Vagina (tissue), 2 donors: ENCODE measurements around the gene KCP.

Experiments used
- POLR2A ChIP-seq, 2 donors: fragments of 450-650 bp; IDR thresholded peaks; one replicate each; pipeline ENCODE4 v1.6.1; 2017; ENCODE audit warnings: antibody characterized with exemption in 2 of 2, mild to moderate bottlenecking in 2 of 2, moderate library complexity in 2 of 2
- TF ChIP-seq, protein P1 (sequence below), 3 experiments: fragments of 450-650 bp in 2 of 3; fragments of 200-600 bp in 1 of 3; sonication (generic) in 1 of 3; IDR thresholded peaks; one replicate each; pipeline ENCODE4 v1.5.1; 2017 to 2019; ENCODE audit warnings: antibody characterized with exemption in 3 of 3, mild to moderate bottlenecking in 2 of 3, moderate library complexity in 2 of 3

DNA sequence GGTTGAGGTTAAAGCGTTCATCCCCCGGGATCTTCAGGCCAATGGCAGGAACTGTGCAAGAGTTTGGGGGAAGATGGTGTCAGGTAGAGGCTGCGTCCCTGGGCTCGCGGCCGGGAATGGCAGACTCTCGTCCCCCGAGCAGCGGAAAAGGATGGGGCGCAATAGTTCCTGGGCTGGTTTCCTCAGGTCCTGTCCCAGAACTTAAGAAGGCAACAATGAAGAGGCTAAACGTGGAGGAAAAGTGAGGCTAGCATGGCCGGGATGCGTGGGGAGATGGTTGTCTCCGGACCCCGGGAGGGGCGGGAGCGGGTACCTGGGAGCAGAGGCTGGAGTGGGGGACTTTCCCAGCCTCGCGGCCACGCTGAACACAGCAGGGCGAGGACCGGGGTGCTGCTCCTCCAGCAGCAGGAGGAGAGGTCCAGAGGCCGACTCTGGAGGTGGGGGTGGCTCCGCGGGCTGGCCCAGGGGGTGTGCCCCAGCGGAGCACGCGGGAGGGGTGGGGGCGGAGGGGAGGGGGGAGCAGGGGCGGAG lies 28.1 kb upstream of the KCP start:
- TF ChIP-seq, protein P1, sequence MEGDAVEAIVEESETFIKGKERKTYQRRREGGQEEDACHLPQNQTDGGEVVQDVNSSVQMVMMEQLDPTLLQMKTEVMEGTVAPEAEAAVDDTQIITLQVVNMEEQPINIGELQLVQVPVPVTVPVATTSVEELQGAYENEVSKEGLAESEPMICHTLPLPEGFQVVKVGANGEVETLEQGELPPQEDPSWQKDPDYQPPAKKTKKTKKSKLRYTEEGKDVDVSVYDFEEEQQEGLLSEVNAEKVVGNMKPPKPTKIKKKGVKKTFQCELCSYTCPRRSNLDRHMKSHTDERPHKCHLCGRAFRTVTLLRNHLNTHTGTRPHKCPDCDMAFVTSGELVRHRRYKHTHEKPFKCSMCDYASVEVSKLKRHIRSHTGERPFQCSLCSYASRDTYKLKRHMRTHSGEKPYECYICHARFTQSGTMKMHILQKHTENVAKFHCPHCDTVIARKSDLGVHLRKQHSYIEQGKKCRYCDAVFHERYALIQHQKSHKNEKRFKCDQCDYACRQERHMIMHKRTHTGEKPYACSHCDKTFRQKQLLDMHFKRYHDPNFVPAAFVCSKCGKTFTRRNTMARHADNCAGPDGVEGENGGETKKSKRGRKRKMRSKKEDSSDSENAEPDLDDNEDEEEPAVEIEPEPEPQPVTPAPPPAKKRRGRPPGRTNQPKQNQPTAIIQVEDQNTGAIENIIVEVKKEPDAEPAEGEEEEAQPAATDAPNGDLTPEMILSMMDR (IDR thresholded peaks at IDR 0.05), result no peak
- TF ChIP-seq POLR2A (IDR thresholded peaks at IDR 0.05), result no peak
